MM.1S (cell line): Measurements from ENCODE around the gene UQCR10.

Experiments used
- DNase-seq: peaks from one replicate; pipeline ENCODE4 v3.0.0-alpha.2; 2015
- H2AFZ ChIP-seq: fragments of 300-600 bp; sonication (generic); 2 replicates; pipeline ENCODE4 v1.6.0; 2016; ENCODE audit warnings: antibody characterized with exemption, low read length
- H3F3A ChIP-seq: fragments of 300-600 bp; sonication (generic); 2 replicates; pipeline ENCODE4 v1.6.1; 2016; ENCODE audit warnings: mild to moderate bottlenecking, antibody characterized with exemption, low read length, moderate library complexity, mixed read lengths; ENCODE audit not compliant: insufficient read depth
- H3K27ac ChIP-seq: fragments of 300-600 bp; sonication (generic); 2 replicates; pipeline ENCODE4 v1.5.1; 2016; ENCODE audit warnings: mild to moderate bottlenecking, low read length
- H3K27me3 ChIP-seq: fragments of 300-600 bp; sonication (generic); replicated peaks from 2 replicates; pipeline ENCODE4 v1.6.0; 2016; ENCODE audit warnings: low read length; ENCODE audit not compliant: insufficient read depth
- H3K36me3 ChIP-seq: fragments of 300-600 bp; sonication (generic); replicated peaks from 2 replicates; pipeline ENCODE4 v1.6.1; 2016; ENCODE audit warnings: mild to moderate bottlenecking, low read length, mixed read lengths; ENCODE audit not compliant: insufficient read depth
- H3K4me1 ChIP-seq: fragments of 300-600 bp; sonication (generic); 2 replicates; pipeline ENCODE4 v1.6.1; 2016; ENCODE audit warnings: low read length, mixed read lengths
- H3K4me2 ChIP-seq: fragments of 300-600 bp; sonication (generic); 2 replicates; pipeline ENCODE4 v1.6.0; 2016; ENCODE audit warnings: low read depth, low read length
- H3K4me3 ChIP-seq: fragments of 300-600 bp; sonication (generic); 2 replicates; pipeline ENCODE4 v1.5.1; 2016; ENCODE audit warnings: low read length, mixed read lengths
- H3K79me2 ChIP-seq: fragments of 300-600 bp; sonication (generic); 2 replicates; pipeline ENCODE4 v1.6.1; 2016; ENCODE audit warnings: mixed run types, low read length, mixed read lengths
- H3K9ac ChIP-seq: fragments of 300-600 bp; sonication (generic); 2 replicates; pipeline ENCODE4 v1.6.1; 2016; ENCODE audit warnings: low read length, mixed read lengths
- H3K9me2 ChIP-seq: fragments of 300-600 bp; sonication (generic); replicated peaks from 2 replicates; pipeline ENCODE4 v1.6.1; 2016; ENCODE audit warnings: mild to moderate bottlenecking, low read length, mixed read lengths; ENCODE audit not compliant: insufficient read depth
- H3K9me3 ChIP-seq: fragments of 300-600 bp; sonication (generic); replicated peaks from 2 replicates; pipeline ENCODE4 v1.6.1; 2016; ENCODE audit warnings: mild to moderate bottlenecking, low read length, mixed read lengths; ENCODE audit not compliant: insufficient read depth
- H4K20me1 ChIP-seq: fragments of 300-600 bp; sonication (generic); 2 replicates; pipeline ENCODE4 v1.6.1; 2016; ENCODE audit warnings: mild to moderate bottlenecking, low read length, moderate library complexity, mixed read lengths; ENCODE audit not compliant: insufficient read depth
- CTCF ChIP-seq: fragments of 300-600 bp; sonication (generic); IDR thresholded peaks from 2 replicates; pipeline ENCODE4 v1.5.1; 2016; ENCODE audit warnings: antibody characterized with exemption, low read length, mixed read lengths
- EZH2 ChIP-seq: fragments of 300-600 bp; sonication (generic); optimal IDR thresholded peaks from 2 replicates; pipeline ENCODE3; 2017; ENCODE audit warnings: low read depth, mild to moderate bottlenecking, antibody characterized with exemption, low read length, mixed read lengths
- EZH2phosphoT487 ChIP-seq: fragments of 300-600 bp; sonication (generic); IDR thresholded peaks from 2 replicates; pipeline ENCODE4 v1.6.1; 2018; ENCODE audit warnings: antibody characterized with exemption, low read length

UQCR10 gene

GRCh38 chr22:29790061-29790460 lies 22.9 kb downstream of the UQCR10 start:
- no peak overlapping the region for H3K27ac ChIP-seq
- no peaks in the 10 kb centered on the region for H3F3A ChIP-seq
- no peak overlapping the region for H3K4me3 ChIP-seq
- no peak for DNase-seq
- H3K9ac ChIP-seq: no peak overlapping the region
- no peak overlapping the region for H3K4me2 ChIP-seq
- H4K20me1 ChIP-seq: no peaks in the 10 kb centered on the region
- no peaks in the 10 kb centered on the region for H3K27me3 ChIP-seq
- TF ChIP-seq EZH2: no peak
- TF ChIP-seq CTCF: no peak
- TF ChIP-seq EZH2phosphoT487: no peak
- no peak overlapping the region for H2AFZ ChIP-seq
- H3K79me2 ChIP-seq: no peaks in the 10 kb centered on the region
- H3K36me3 ChIP-seq: peaks cover 3% of the 10 kb centered on the region; the same call in 1 of the 2 replicates
- H3K9me2 ChIP-seq: no peaks in the 10 kb centered on the region
- H3K9me3 ChIP-seq: no peaks in the 10 kb centered on the region
- no peaks in the 10 kb centered on the region for H3K4me1 ChIP-seq

- no peak overlapping the region for H3K27ac ChIP-seq
- no peaks in the 10 kb centered on the region for H4K20me1 ChIP-seq
- H2AFZ ChIP-seq: no peak overlapping the region
- H3K9me3 ChIP-seq: no peaks in the 10 kb centered on the region
- H3K4me3 ChIP-seq: no peak overlapping the region
- H3K9me2 ChIP-seq: no peaks in the 10 kb centered on the region
- H3K9ac ChIP-seq: no peak overlapping the region
- no peaks in the 10 kb centered on the region for H3F3A ChIP-seq
- no peak for DNase-seq
- H3K4me1 ChIP-seq: no peaks in the 10 kb centered on the region
- H3K4me2 ChIP-seq: no peak overlapping the region
- H3K27me3 ChIP-seq: no peaks in the 10 kb centered on the region
- peaks cover 3% of the 10 kb centered on the region; the same call in 1 of the 2 replicates for H3K36me3 ChIP-seq
- no peak for TF ChIP-seq EZH2
- no peak for TF ChIP-seq EZH2phosphoT487
- no peak for TF ChIP-seq CTCF
- H3K79me2 ChIP-seq: no peaks in the 10 kb centered on the region
These were observed 26.2 kb downstream of the UQCR10 start for GRCh38 chr22:29793396-29793795.

GRCh38 chr22:29795663-29796062 lies 28.5 kb downstream of the UQCR10 start:
- no peaks in the 10 kb centered on the region; the same call in 1 of the 2 replicates for H3K36me3 ChIP-seq
- no peaks in the 10 kb centered on the region for H3K27me3 ChIP-seq
- no peak overlapping the region for H3K27ac ChIP-seq
- no peak overlapping the region for H2AFZ ChIP-seq
- no peaks in the 10 kb centered on the region for H3K79me2 ChIP-seq
- TF ChIP-seq CTCF (no peak), EZH2phosphoT487 (no peak), EZH2 (no peak)
- no peaks in the 10 kb centered on the region for H3K9me3 ChIP-seq
- no peak overlapping the region for H3K9ac ChIP-seq
- no peaks in the 10 kb centered on the region for H3F3A ChIP-seq
- no peak overlapping the region for H3K4me2 ChIP-seq
- DNase-seq: no peak
- H4K20me1 ChIP-seq: no peaks in the 10 kb centered on the region
- no peaks in the 10 kb centered on the region for H3K4me1 ChIP-seq
- no peaks in the 10 kb centered on the region for H3K9me2 ChIP-seq
- no peak overlapping the region for H3K4me3 ChIP-seq
